Heart right ventricle (tissue), 16 donors: ENCODE results near the gene LEMD1. TPM values are rescaled to one million over a fixed set of nuclear protein-coding genes. Genes with fewer than 3 reads are reported as not detected.

Experiments
- ATAC-seq, 8 donors: fragments of 200-7000 bp; cut with Tn5 transposase; one replicate each; pipeline ENCODE4 v1.9.1; 2020; ENCODE audit warnings: mild to moderate bottlenecking in 8 of 8, moderate library complexity in 8 of 8, moderate number of reproducible peaks in 1 of 8
- DNase-seq, 2 donors: peaks; one replicate each; pipeline ENCODE4 v3.0.0-alpha.2; 2020
- H3K27ac ChIP-seq, 10 donors: fragments of 200-600 bp; sonication (generic) in 2 of 10; one replicate each; pipeline versions ENCODE4 v1.5.0 to v1.8.0; 2020 to 2022; ENCODE audit warnings: mild to moderate bottlenecking in 3 of 10
- H3K27me3 ChIP-seq, 7 donors: fragments of 200-600 bp; one replicate each; pipeline ENCODE4 v1.8.0; 2021 to 2022; ENCODE audit warnings: mild to moderate bottlenecking in 2 of 7
- H3K36me3 ChIP-seq, 9 donors: fragments of 200-600 bp; sonication (generic) in 1 of 9; one replicate each; pipeline versions ENCODE4 v1.5.0 to v1.8.0; 2020 to 2022; ENCODE audit warnings: mild to moderate bottlenecking in 2 of 9
- H3K4me1 ChIP-seq, 9 donors: fragments of 200-600 bp; sonication (generic) in 1 of 9; one replicate each; pipeline versions ENCODE4 v1.5.0 to v1.8.0; 2020 to 2022; ENCODE audit warnings: mild to moderate bottlenecking in 4 of 9
- H3K4me3 ChIP-seq, 10 donors: fragments of 200-600 bp; sonication (generic) in 2 of 10; one replicate each; pipeline versions ENCODE4 v1.5.0 to v1.8.0; 2020 to 2022; ENCODE audit warnings: mild to moderate bottlenecking in 7 of 10, moderate library complexity in 2 of 10
- H3K9me3 ChIP-seq, 11 donors: fragments of 200-600 bp in 10 of 11; sonication (generic) in 2 of 11; one replicate each; pipeline versions ENCODE4 v1.5.0 to v1.8.0; 2013 to 2022; ENCODE audit warnings: mild to moderate bottlenecking in 2 of 11, control low read depth in 1 of 11, moderate library complexity in 1 of 11
- WGBS, 2 donors: extraction: QIAGEN DNeasy Blood & Tissue Kit; methylation state at CpG; one replicate each; pipeline ENCODE4 v1.1.7; 2013; ENCODE audit warnings: inconsistent platforms in 1 of 2; 5-methylcytosine and 5-hydroxymethylcytosine counted together
- intact Hi-C, 10 donors: fragments of 100-400 bp; cut with DNase I; formaldehyde crosslinking; loops; one replicate each; pipeline versions ENCODE4 v1.11.1 to v1.14.2; 2022
- polyA plus RNA-seq, 2 donors: library from polyadenylated mRNA; stranded (reverse); fragments of 200-250 nt; gene quantifications; one replicate each; pipeline ENCODE4 v1.2.3, GENCODE V29; 2013
- total RNA-seq, 10 donors: library from RNA; stranded (reverse); fragmentation: NEBNext Ultra II Directional in 3 of 10; extraction: Animal tissue kit (Norgen Biotek cat#: 25700) in 3 of 10; gene quantifications; one replicate each; pipeline versions ENCODE4 v1.2.1 to v1.2.4, GENCODE V29; 2021 to 2023
- TF ChIP-seq, protein P1 (sequence below), 9 donors: fragments of 200-600 bp; sonication (generic) in 2 of 9; IDR thresholded peaks; one replicate each; pipeline versions ENCODE4 v1.5.0 to v1.8.0; 2021 to 2022; ENCODE audit warnings: antibody characterized with exemption in 9 of 9, mild to moderate bottlenecking in 5 of 9, moderate library complexity in 1 of 9
- donor health status: Arrhythmogenic right ventricular cardiomyopathy.
- donor health status: ischemic (EF 13 %, LVEDD 7.1; RV severe dilation, severe dysfunction).
- donor health status: healthy with polysubstance abuse.
- donor health status: DM: no; HTN: yes; CAD: no.
- donor health status: DM: no; HTN: no; CAD: no.
- donor health status: ischemic (EF 25% LVEDD 6.9; RV normal size, moderate dysfunction).
- donor health status: ischemic (EF 25% LVEDD 5.7; RV mildly dilated, moderate dysfunction).
- donor health status: healthy.
- donor health status: DM: yes; HTN: yes; CAD: no.
- donor health status: Ischemic cardiomyopathy.
- donor health status: ischemic (EF 35%, LVEDD 5.7; RV mildly dilated, moderate dysfunction).
- donor health status: nonischemic (EF 11% LVEDD 7.7; RV severe dilation, severe dysfunction).
- donor health status: DM: yes; HTN: yes; CAD: no.
- donor health status: PGD.
- donor health status: ischemic (EF 29% LVEDD 5.4; RV normal size, mild dysfunction).
- donor health status: nonischemic (EF 23%, LVEDD 6.1; RV moderate dilation, normal function).

LEMD1 gene
- total and polyA plus RNA-seq, 12 donors = not detected

DNA sequence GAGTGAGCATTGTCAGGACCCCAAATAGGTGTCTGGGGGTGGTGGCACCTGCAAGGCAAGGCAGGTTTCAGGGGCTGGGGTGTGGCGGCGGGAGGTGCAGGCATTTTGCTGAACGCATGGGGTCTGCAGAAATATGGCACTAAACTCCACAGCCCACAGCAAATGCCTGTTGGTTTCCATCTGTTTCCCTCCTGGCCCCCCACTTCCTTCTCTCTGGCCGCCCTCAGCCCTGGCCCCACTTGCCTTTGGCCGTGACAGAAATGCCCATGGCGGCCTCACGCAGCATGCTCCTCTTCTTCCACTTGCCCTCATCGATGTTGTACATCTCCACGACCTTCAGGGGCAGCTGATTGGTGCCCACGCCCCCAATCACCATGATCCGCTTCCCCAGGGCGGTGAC lies 78.9 kb downstream of the LEMD1 start:
- Histone ChIP-seq H3K4me1 (peaks cover 3 to 14% (median 13%) of the 10 kb centered on the region in 9 donors), H3K36me3 (no peaks in the 10 kb centered on the region), H3K27ac (no peak overlapping the region), H3K27me3 (peaks cover 16 to 64% (median 50%) of the 10 kb centered on the region in 7 donors), H3K4me3 (peak overlapping the region in 1 of 10 donors; percentile 30), H3K9me3 (no peaks in the 10 kb centered on the region)
- TF ChIP-seq, protein P1, sequence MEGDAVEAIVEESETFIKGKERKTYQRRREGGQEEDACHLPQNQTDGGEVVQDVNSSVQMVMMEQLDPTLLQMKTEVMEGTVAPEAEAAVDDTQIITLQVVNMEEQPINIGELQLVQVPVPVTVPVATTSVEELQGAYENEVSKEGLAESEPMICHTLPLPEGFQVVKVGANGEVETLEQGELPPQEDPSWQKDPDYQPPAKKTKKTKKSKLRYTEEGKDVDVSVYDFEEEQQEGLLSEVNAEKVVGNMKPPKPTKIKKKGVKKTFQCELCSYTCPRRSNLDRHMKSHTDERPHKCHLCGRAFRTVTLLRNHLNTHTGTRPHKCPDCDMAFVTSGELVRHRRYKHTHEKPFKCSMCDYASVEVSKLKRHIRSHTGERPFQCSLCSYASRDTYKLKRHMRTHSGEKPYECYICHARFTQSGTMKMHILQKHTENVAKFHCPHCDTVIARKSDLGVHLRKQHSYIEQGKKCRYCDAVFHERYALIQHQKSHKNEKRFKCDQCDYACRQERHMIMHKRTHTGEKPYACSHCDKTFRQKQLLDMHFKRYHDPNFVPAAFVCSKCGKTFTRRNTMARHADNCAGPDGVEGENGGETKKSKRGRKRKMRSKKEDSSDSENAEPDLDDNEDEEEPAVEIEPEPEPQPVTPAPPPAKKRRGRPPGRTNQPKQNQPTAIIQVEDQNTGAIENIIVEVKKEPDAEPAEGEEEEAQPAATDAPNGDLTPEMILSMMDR (IDR thresholded peaks at IDR 0.05) = no peak
- intact Hi-C loops = no loop called here
- ATAC-seq = no peak
- DNase-seq = no peak
- 72 to 78% methylated on average over 12 of the region's 12 CpGs for WGBS, 2 donors

DNA sequence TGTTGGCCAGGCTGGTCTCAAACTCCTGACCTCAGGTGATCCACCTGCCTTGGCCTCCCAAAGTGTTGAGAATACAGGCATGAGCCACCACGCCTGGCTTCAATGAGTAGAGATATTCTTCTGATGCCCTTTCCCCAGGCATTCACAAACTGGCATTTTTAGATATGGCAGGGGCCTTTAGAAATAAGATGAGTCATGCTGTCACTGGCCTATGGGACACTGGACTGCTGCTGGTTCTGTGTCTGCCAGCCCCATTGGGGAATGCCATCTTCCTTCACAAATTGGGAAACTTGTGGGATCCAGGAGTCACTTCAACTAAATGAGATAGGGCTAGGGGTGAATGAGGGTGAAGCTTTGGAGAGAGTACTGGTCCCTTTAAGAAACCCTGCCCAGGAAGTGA lies 81.2 kb downstream of the LEMD1 start:
- intact Hi-C loops = no loop called here
- WGBS, 2 donors = 92 to 100% methylated on average over 1 of the region's 1 CpG
- Histone ChIP-seq H3K36me3 (no peaks in the 10 kb centered on the region), H3K4me1 (peaks cover 3 to 14% (median 13%) of the 10 kb centered on the region in 9 donors), H3K9me3 (no peaks in the 10 kb centered on the region), H3K4me3 (no peak overlapping the region), H3K27ac (no peak overlapping the region), H3K27me3 (peaks cover 16 to 43% (median 30%) of the 10 kb centered on the region in 7 donors)
- DNase-seq = no peak
- TF ChIP-seq, protein P1 (IDR thresholded peaks at IDR 0.05) = no peak
- ATAC-seq = peak in 1 of 8 donors; percentile 24

DNA sequence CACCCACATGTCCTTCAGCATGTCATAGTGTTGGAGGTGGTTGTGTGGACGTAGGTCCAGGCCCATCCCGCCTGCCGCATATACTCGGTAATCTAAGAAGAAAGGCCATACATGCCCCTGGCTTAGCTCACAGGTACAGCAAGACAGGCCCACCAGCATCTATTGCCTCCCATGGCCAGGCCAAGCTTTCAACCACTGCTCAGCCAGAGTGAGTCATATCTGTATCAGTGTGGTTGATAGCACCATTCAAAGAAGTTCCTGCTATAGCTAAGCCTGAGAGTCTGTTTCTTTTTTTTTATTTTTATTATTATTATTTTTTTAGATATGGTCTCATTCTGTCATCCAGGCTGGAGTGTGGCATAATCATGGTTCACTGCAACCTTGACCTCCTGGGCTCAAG lies 82.1 kb downstream of the LEMD1 start:
- H3K27me3 ChIP-seq = peaks cover 16 to 33% (median 22%) of the 10 kb centered on the region in 7 donors
- H3K27ac ChIP-seq = no peak overlapping the region
- H3K4me1 ChIP-seq = peaks cover 3 to 14% (median 13%) of the 10 kb centered on the region in 9 donors
- no peaks in the 10 kb centered on the region for H3K36me3 ChIP-seq
- intact Hi-C loops = loop anchor here in 1 of 10 donors (10.0 kb wide), 1 partner anchor 205 kb away; no protein-coding TSS in a partner anchor
- no peak overlapping the region for H3K4me3 ChIP-seq
- no peaks in the 10 kb centered on the region for H3K9me3 ChIP-seq
- TF ChIP-seq, protein P1 (IDR thresholded peaks at IDR 0.05) = no peak
- ATAC-seq = no peak
- DNase-seq = no peak
- 93 to 99% methylated on average over 4 of the region's 4 CpGs for WGBS, 2 donors

DNA sequence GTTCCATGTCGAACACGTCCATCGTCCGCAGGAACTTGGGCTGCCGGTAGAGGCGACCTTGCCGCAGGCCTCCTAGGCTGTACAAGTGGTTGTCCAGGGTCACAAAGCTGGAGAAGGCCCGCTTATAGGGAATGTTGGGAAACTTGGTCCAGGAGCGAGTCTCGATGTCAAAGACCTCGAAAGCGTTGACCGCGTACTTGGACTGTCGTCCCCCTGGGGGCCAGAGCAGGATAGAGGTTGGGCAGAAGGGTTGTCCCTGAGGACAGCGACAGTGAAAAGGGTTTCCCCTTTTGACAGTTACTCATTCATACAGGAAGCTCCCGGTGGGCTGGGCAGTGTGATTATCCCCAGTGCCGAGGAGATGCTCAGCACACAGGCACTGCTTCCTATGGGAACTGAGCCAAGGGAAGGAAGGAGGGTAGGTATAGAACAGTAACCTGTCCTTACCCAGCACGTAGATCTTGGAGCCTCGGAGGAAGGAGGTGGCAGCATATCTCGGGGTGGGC lies 82.6 kb downstream of the LEMD1 start:
- peaks cover 3 to 12% (median 10%) of the 10 kb centered on the region in 9 donors for H3K4me1 ChIP-seq
- H3K9me3 ChIP-seq = no peaks in the 10 kb centered on the region
- H3K36me3 ChIP-seq = no peaks in the 10 kb centered on the region
- ATAC-seq (no peak), DNase-seq (no peak)
- WGBS, 2 donors = 82 to 85% methylated on average over 21 of the region's 21 CpGs
- no peak overlapping the region for H3K27ac ChIP-seq
- TF ChIP-seq, protein P1 (IDR thresholded peaks at IDR 0.05) = no peak
- peaks cover 13 to 28% (median 17%) of the 10 kb centered on the region in 7 donors for H3K27me3 ChIP-seq
- H3K4me3 ChIP-seq = no peak overlapping the region
- intact Hi-C loops = loop anchor here in 1 of 10 donors (10.0 kb wide), 1 partner anchor 204 kb away; no protein-coding TSS in a partner anchor
